Measurements from ENCODE around the gene PKHD1. TPM values are rescaled to one million over a fixed set of nuclear protein-coding genes. Genes with fewer than 3 reads are reported as not detected.

The PKHD1 gene
- total RNA-seq, 6 experiments from 2014 or later: 1.2 to 3.0 (median 2.3) TPM

DNA sequence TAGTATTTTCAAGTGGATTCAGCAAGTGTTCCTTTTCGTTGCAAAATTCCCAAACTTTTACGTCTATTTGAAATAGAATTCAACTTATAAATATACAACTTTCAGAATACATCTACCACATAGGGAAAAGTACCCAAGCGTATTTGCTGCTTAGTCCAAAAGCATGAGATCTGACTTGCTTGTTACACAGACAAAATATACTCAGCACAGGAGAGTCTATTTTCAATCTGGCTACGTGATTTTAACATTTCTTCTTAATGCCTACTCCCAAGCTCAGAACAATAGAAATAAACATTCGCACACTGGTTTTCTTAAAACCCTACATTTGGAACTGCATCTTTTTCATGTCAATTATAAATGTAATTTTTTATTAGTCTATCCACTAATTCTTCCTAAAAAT lies 672 bp downstream of the PKHD1 start:
- no peaks in the 10 kb centered on the region for H3K27me3 ChIP-seq
- no peaks in the 10 kb centered on the region for H3K9me3 ChIP-seq
- intact Hi-C loops (cut with DNase I): no loop called here
- peaks cover 0 to 12% (median 0%) of the 10 kb centered on the region in 4 donors for H3K4me1 ChIP-seq
- WGBS (ENCODE audit: insufficient coverage, low coverage, low lambda C conversion rate, missing lambda C conversion rate): 29% methylated on average over 5 of the region's 5 CpGs
- H3K27ac ChIP-seq: peak overlapping the region in 2 of 3 donors; percentile 56 to 70
- H3K4me3 ChIP-seq: peak overlapping the region in 2 of 3 donors; percentile 39 to 50
- no peak for TF ChIP-seq POLR2A (IDR thresholded peaks at IDR 0.05)
- TF ChIP-seq, protein P1, sequence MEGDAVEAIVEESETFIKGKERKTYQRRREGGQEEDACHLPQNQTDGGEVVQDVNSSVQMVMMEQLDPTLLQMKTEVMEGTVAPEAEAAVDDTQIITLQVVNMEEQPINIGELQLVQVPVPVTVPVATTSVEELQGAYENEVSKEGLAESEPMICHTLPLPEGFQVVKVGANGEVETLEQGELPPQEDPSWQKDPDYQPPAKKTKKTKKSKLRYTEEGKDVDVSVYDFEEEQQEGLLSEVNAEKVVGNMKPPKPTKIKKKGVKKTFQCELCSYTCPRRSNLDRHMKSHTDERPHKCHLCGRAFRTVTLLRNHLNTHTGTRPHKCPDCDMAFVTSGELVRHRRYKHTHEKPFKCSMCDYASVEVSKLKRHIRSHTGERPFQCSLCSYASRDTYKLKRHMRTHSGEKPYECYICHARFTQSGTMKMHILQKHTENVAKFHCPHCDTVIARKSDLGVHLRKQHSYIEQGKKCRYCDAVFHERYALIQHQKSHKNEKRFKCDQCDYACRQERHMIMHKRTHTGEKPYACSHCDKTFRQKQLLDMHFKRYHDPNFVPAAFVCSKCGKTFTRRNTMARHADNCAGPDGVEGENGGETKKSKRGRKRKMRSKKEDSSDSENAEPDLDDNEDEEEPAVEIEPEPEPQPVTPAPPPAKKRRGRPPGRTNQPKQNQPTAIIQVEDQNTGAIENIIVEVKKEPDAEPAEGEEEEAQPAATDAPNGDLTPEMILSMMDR (IDR thresholded peaks at IDR 0.05): no peak
- no peaks in the 10 kb centered on the region for H3K36me3 ChIP-seq
- ATAC-seq (peak in 3 of 4 donors; percentile 13 to 39 (median 17)), DNase-seq (no peak)

DNA sequence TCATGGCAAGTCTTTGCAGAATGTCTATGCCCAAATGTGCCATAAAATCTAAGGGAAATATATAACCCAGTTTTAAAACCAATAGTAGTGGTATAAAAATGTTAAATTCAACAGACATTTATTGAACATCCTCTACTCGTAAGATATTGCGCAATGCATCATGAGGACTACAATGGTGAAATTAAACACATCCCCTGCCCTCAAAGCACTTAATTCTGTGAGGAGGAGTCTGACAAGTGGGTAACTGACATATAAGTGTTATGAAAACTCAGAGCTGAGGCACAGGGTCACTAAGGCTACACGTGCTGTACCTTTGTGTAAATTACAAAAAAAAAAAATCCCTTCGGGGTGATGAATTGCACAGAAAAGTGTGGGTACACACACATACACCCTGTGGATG lies 6.2 kb downstream of the PKHD1 start:
- Histone ChIP-seq H3K27me3 (no peaks in the 10 kb centered on the region), H3K9me3 (no peaks in the 10 kb centered on the region), H3K36me3 (no peaks in the 10 kb centered on the region), H3K27ac (no peak overlapping the region), H3K4me3 (no peak overlapping the region), H3K4me1 (peaks cover 0 to 15% (median 0%) of the 10 kb centered on the region in 4 donors)
- 81% methylated on average over 4 of the region's 4 CpGs for WGBS (ENCODE audit: insufficient coverage, low coverage, low lambda C conversion rate, missing lambda C conversion rate)
- intact Hi-C loops (cut with DNase I): no loop called here
- TF ChIP-seq, protein P1 (IDR thresholded peaks at IDR 0.05): no peak
- TF ChIP-seq POLR2A (IDR thresholded peaks at IDR 0.05): no peak
- no peak for DNase-seq
- no peak for ATAC-seq

DNA sequence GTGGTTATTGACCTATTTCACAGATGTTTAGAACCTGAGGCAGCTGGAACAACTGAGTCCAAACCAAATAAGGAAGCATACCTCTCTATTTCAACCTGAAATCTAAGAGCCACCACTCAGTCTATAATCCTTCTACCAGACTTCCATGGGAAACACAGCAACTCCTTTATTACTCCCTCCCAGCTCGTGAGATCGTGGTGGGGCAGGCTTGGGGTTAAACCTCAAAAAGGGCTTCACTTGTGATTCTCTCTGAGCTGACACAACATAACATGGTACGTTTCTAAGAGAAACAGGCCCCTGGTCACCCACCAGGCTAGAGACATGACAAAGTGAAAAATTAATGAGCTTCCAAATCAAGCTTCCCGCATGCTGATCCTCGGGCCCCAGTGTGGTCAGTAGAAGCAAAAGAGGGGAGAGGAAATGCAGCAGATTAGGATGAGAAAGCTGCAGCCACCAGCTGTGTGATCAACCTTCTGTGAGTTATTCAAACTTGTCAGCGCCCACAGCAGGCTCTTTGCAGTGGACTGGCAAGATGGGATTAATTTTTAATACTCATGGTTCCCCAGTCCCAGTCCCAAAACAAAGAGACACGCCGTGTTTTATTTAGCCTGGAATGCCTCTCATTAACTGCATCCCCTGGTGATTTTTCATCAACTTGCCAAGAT lies 9.3 kb downstream of the PKHD1 start:
- 62% methylated on average over 7 of the region's 8 CpGs for WGBS (ENCODE audit: insufficient coverage, low coverage, low lambda C conversion rate, missing lambda C conversion rate)
- H3K27me3 ChIP-seq: no peaks in the 10 kb centered on the region
- no peak for DNase-seq
- intact Hi-C loops (cut with DNase I): no loop called here
- H3K36me3 ChIP-seq: no peaks in the 10 kb centered on the region
- no peak for TF ChIP-seq POLR2A (IDR thresholded peaks at IDR 0.05)
- TF ChIP-seq, protein P1 (IDR thresholded peaks at IDR 0.05): no peak
- peaks cover 0 to 23% (median 0%) of the 10 kb centered on the region in 4 donors for H3K4me1 ChIP-seq
- H3K4me3 ChIP-seq: no peak overlapping the region
- no peaks in the 10 kb centered on the region for H3K9me3 ChIP-seq
- peak overlapping the region in 1 of 3 donors; percentile 30 for H3K27ac ChIP-seq
- ATAC-seq: peak in 1 of 4 donors; percentile 12

DNA sequence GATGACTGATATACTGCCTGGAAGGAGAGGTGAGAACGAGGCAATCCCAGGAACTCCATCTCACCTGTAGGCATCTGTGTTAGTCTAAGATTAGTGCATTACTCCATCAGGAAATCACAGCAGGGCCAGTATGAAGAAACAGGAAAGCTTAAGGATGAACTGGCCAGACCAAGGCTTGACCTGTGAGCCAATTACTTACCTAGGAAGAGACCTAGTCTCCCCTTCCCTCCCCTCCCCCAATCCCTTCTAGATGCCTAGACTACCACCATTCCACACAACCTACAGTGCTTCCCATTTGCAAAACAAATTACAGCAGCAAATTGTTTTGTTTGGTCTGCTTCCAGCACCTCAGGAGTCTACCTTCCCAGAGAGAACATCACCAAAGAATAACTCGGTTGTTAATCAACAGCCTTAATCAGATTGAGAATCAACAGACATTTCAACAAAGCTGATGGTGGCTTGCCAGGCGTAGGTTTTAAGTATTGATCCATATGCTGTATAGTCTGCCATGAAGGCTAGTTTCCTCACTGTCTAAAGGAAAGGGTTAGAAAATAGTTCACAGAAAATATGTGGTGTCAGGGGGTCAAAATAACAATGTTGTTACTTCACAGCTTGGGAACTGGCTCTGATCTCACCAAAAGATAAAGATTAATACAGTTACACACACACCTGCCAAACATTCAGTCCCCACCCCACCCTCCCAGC lies 10.1 kb downstream of the PKHD1 start:
- ATAC-seq: peak; percentile 73 to 89 (median 78)
- no peak overlapping the region for H3K4me3 ChIP-seq
- TF ChIP-seq, protein P1 (IDR thresholded peaks at IDR 0.05): no peak
- TF ChIP-seq POLR2A (IDR thresholded peaks at IDR 0.05): no peak
- 54% methylated on average over 3 of the region's 3 CpGs for WGBS (ENCODE audit: insufficient coverage, low coverage, low lambda C conversion rate, missing lambda C conversion rate)
- H3K36me3 ChIP-seq: no peaks in the 10 kb centered on the region
- intact Hi-C loops (cut with DNase I): no loop called here
- H3K27ac ChIP-seq: no peak overlapping the region
- peaks cover 0 to 23% (median 0%) of the 10 kb centered on the region in 4 donors for H3K4me1 ChIP-seq
- no peaks in the 10 kb centered on the region for H3K9me3 ChIP-seq
- H3K27me3 ChIP-seq: no peaks in the 10 kb centered on the region
- DNase-seq: peak in 2 of 3 donors; percentile 35 to 50
